ENCODE measurements around the gene PRXL2C. TPM values are rescaled to one million over a fixed set of nuclear protein-coding genes. Genes with fewer than 3 reads are reported as not detected.
A peak's percentile ranks its signal among the peaks of the same experiment; 100 is the strongest.
"Not testable (repeated sequence)": the region's sequence is repeated elsewhere in the genome, so short reads cannot be mapped to it uniquely, and the experiment has no call there.

PRXL2C gene
- total RNA-seq, 1 donor from 2014 or later = 9.5 TPM

GRCh38 chr9:96616817-96617438 lies 38.2 kb downstream of the PRXL2C start:
- no peak overlapping the region for H3K4me3 ChIP-seq (ENCODE audit: low read depth, low read length)
- no peak for DNase-seq (ENCODE audit: low read depth)
- FAIRE-seq = no peak
- no peaks in the 10 kb centered on the region for H3K27me3 ChIP-seq (ENCODE audit: control insufficient read depth, insufficient read depth, low read length)
- TF ChIP-seq, protein P1, sequence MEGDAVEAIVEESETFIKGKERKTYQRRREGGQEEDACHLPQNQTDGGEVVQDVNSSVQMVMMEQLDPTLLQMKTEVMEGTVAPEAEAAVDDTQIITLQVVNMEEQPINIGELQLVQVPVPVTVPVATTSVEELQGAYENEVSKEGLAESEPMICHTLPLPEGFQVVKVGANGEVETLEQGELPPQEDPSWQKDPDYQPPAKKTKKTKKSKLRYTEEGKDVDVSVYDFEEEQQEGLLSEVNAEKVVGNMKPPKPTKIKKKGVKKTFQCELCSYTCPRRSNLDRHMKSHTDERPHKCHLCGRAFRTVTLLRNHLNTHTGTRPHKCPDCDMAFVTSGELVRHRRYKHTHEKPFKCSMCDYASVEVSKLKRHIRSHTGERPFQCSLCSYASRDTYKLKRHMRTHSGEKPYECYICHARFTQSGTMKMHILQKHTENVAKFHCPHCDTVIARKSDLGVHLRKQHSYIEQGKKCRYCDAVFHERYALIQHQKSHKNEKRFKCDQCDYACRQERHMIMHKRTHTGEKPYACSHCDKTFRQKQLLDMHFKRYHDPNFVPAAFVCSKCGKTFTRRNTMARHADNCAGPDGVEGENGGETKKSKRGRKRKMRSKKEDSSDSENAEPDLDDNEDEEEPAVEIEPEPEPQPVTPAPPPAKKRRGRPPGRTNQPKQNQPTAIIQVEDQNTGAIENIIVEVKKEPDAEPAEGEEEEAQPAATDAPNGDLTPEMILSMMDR (IDR thresholded peaks at IDR 0.05; ENCODE audit: insufficient read depth, low read length, severe bottlenecking) = no peak
- H3K36me3 ChIP-seq (ENCODE audit: control insufficient read depth, insufficient read depth, low read length) = no peaks in the 10 kb centered on the region

DNA sequence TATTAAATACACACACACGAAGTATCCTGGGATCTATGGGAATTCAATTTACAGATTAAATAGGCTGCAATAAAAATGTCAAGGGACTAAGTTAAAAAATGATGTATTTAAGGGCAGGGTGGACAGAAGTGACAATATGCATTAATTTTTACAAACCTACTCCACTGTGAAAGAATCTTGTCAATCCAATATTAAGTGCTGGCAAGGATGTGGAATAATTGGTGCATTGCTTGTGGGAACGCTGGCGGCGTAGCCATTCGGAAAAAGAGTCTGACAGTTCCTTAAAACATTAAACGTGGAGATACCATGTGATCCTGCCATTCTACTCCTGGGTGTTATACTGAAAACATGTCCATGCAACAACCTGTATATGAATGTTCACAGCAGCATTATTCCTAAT lies 39.7 kb downstream of the PRXL2C start:
- no peak for FAIRE-seq
- TF ChIP-seq, protein P1 (IDR thresholded peaks at IDR 0.05; ENCODE audit: insufficient read depth, low read length, severe bottlenecking) = no peak
- no peaks in the 10 kb centered on the region for H3K27me3 ChIP-seq (ENCODE audit: control insufficient read depth, insufficient read depth, low read length)
- no peak overlapping the region for H3K4me3 ChIP-seq (ENCODE audit: low read depth, low read length)
- H3K36me3 ChIP-seq (ENCODE audit: control insufficient read depth, insufficient read depth, low read length) = no peaks in the 10 kb centered on the region
- DNase-seq (ENCODE audit: low read depth) = no peak

- not testable (repeated sequence) for H3K4me3 ChIP-seq (ENCODE audit: low read depth, low read length); FAIRE-seq; DNase-seq (ENCODE audit: low read depth); H3K36me3 ChIP-seq (ENCODE audit: control insufficient read depth, insufficient read depth, low read length); H3K27me3 ChIP-seq (ENCODE audit: control insufficient read depth, insufficient read depth, low read length)
Measured at GRCh38 chr9:96614664-96615063, 40.5 kb downstream of the PRXL2C start.

GRCh38 chr9:96612966-96613589 lies 42.0 kb downstream of the PRXL2C start:
- FAIRE-seq (no peak), DNase-seq (ENCODE audit: low read depth) (no peak)
- Histone ChIP-seq H3K27me3 (ENCODE audit: control insufficient read depth, insufficient read depth, low read length) (no peaks in the 10 kb centered on the region), H3K36me3 (ENCODE audit: control insufficient read depth, insufficient read depth, low read length) (no peaks in the 10 kb centered on the region), H3K4me3 (ENCODE audit: low read depth, low read length) (no peak overlapping the region)
- TF ChIP-seq, protein P1 (IDR thresholded peaks at IDR 0.05; ENCODE audit: insufficient read depth, low read length, severe bottlenecking) = no peak

DNA sequence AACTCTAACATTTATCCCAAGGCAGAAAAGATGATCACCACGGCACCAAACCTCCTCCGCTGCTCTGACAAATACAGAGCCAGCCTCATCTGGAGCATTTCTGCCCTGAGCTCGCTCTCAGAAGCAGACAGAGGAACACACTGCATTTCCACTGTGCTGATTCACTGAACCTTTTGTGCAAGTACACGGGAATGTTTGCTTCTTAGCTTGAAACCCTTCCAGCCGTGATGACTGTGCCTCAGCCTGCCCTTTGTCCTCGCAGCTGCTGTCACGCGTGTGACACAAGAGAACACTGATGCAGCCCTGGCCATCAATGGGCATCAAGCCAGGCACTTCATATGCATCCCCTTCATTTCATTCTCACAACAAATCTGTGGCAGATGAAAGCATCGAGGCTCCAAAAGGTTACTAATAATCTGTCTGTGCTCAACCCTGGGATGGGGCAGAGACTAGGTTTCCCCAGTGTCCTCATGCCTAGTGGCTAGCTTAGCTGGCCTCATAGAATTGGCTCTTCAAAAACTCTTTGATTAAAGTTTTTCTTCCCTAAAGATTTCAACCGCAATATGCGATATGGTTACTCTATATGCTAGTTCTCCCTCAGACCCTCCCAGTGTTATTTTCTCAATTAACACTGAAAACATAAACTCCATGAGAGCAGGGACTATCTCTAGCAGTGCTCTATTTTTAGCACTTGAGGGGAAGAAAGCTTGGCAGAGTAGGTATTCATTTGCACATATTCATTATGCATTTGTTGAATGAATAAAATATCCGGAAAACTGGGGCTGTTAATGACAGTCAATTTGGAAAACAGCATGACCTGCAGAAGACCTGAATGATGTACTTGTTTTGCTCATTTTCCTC lies 42.8 kb downstream of the PRXL2C start:
- no peaks in the 10 kb centered on the region for H3K27me3 ChIP-seq (ENCODE audit: control insufficient read depth, insufficient read depth, low read length)
- no peaks in the 10 kb centered on the region for H3K36me3 ChIP-seq (ENCODE audit: control insufficient read depth, insufficient read depth, low read length)
- FAIRE-seq (peak; percentile 86), DNase-seq (ENCODE audit: low read depth) (peak; percentile 77)
- no peak overlapping the region for H3K4me3 ChIP-seq (ENCODE audit: low read depth, low read length)
- TF ChIP-seq, protein P1 (IDR thresholded peaks at IDR 0.05; ENCODE audit: insufficient read depth, low read length, severe bottlenecking) = no peak

DNA sequence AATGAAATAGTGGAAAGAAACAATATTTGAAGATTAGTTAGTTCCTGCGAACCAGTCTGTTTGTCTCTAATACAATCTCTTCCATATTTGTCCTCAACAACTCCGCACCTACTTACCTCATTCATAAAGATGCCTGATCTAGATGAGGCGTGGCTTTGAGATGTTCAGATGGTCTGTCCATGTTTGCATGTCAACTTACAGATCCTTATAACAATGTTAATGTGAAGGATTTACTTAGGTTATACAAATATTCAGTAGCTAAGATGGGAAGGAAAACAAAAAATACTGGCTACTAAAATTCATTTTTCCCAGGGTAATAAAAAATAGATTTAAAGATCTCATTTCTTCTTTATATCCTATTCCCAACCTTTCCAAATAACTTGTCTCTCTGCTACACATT lies 43.8 kb downstream of the PRXL2C start:
- TF ChIP-seq, protein P1 (IDR thresholded peaks at IDR 0.05; ENCODE audit: insufficient read depth, low read length, severe bottlenecking) = no peak
- DNase-seq (ENCODE audit: low read depth) (no peak), FAIRE-seq (no peak)
- no peaks in the 10 kb centered on the region for H3K27me3 ChIP-seq (ENCODE audit: control insufficient read depth, insufficient read depth, low read length)
- no peak overlapping the region for H3K4me3 ChIP-seq (ENCODE audit: low read depth, low read length)
- H3K36me3 ChIP-seq (ENCODE audit: control insufficient read depth, insufficient read depth, low read length) = no peaks in the 10 kb centered on the region

Measured in bronchial epithelial cell (primary cell).